HK-2 (cell line): Measurements from ENCODE around the gene ZNHIT6.
"Not testable (repeated sequence)": the region's sequence is repeated elsewhere in the genome, so short reads cannot be mapped to it uniquely, and the experiment has no call there.

Experiments used
- DNase-seq: peaks from one replicate; pipeline ENCODE4 v3.0.0-alpha.2; 2018; ENCODE audit not compliant: unreplicated experiment

ZNHIT6 gene

GRCh38 chr1:85672031-85672660 is 36.1 kb downstream of the ZNHIT6 start:
- DNase-seq: no peak

- no peak for DNase-seq
These were observed 42.3 kb downstream of the ZNHIT6 start for GRCh38 chr1:85665932-85666331.

GRCh38 chr1:85663382-85663781 is 44.9 kb downstream of the ZNHIT6 start:
- no peak for DNase-seq

GRCh38 chr1:85661767-85662166 is 46.5 kb downstream of the ZNHIT6 start:
- DNase-seq: no peak

- DNase-seq: no peak
These were observed 47.7 kb downstream of the ZNHIT6 start for GRCh38 chr1:85660541-85660940.

- no peak for DNase-seq
These were observed 49.1 kb downstream of the ZNHIT6 start for GRCh38 chr1:85659174-85659573.

GRCh38 chr1:85656948-85657347 is 51.3 kb downstream of the ZNHIT6 start:
- DNase-seq: no peak

GRCh38 chr1:85656256-85656655 is 52.0 kb downstream of the ZNHIT6 start:
- no peak for DNase-seq

- DNase-seq: no peak
These were observed 52.9 kb downstream of the ZNHIT6 start for GRCh38 chr1:85655315-85655714.

- no peak for DNase-seq
These were observed 54.0 kb downstream of the ZNHIT6 start for GRCh38 chr1:85654066-85654782.

GRCh38 chr1:85652327-85652726 is 55.9 kb downstream of the ZNHIT6 start:
- DNase-seq: no peak

- no peak for DNase-seq
These were observed 57.6 kb downstream of the ZNHIT6 start for GRCh38 chr1:85650645-85651044.

GRCh38 chr1:85649591-85649990 is 58.6 kb downstream of the ZNHIT6 start:
- DNase-seq: no peak

- DNase-seq: not testable (repeated sequence)
These were observed 66.4 kb downstream of the ZNHIT6 start for GRCh38 chr1:85641598-85642556.

- DNase-seq: not testable (repeated sequence)
These were observed 68.3 kb downstream of the ZNHIT6 start for GRCh38 chr1:85639920-85640319.

GRCh38 chr1:85638412-85638811 is 69.8 kb downstream of the ZNHIT6 start:
- no peak for DNase-seq

- DNase-seq: no peak
These were observed 77.7 kb downstream of the ZNHIT6 start for GRCh38 chr1:85630493-85630892.

GRCh38 chr1:85629532-85629920 is 78.7 kb downstream of the ZNHIT6 start:
- no peak for DNase-seq

GRCh38 chr1:85628791-85629531 is 79.3 kb downstream of the ZNHIT6 start:
- DNase-seq: peak; percentile 54

GRCh38 chr1:85626818-85627217 is 81.4 kb downstream of the ZNHIT6 start:
- DNase-seq: no peak

GRCh38 chr1:85624361-85624760 is 83.9 kb downstream of the ZNHIT6 start:
- no peak for DNase-seq

GRCh38 chr1:85623061-85623471 is 85.2 kb downstream of the ZNHIT6 start:
- DNase-seq: no peak
